ENCODE measurements around the gene WIF1. TPM values are rescaled to one million over a fixed set of nuclear protein-coding genes. Genes with fewer than 3 reads are reported as not detected.

WIF1 gene
- total RNA-seq, 4 donors from 2014 or later = 0.85 TPM; not detected in 3

DNA sequence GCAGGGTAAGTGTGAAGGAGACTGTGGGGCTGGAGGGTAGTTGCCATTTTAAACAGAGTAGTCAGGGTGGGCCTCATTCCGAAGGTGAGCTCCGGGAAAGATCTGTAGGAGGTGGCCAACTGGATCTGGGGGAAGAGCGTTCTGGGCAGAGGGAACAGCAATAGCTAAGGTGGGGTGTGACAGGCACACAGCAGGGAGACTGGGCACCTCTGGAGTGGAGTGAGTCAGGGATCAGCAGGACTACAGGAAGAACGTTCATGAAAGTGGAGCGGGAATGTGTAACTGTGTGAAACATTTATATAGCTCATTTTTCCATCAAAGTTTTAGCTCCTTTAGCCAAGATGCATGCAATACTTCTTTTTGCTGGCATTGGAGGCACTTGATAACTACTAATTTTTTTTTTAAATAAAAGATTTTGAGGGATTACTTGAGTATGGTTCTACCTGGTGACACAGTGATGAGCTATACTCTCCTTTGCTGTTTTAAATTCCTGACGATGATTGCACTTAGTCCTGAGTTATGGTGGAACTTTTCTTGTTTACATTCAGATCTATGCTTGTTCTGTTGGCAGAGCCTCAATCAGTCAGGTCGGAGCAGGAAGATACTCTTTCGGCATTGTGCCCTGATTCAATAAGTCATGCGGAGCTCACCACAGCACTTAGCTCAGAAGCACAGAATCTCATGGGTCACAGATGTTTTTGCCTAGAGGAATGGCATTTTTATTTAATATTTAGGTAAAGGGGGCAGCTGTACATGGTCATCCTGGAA lies 106.4 kb downstream of the WIF1 start:
- Histone ChIP-seq H3K4me3 (no peak overlapping the region), H3K36me3 (no peaks in the 10 kb centered on the region), H3K27me3 (no peaks in the 10 kb centered on the region), H3K4me1 (peaks cover 0 to 9% (median 0%) of the 10 kb centered on the region in 4 donors), H3K27ac (peak overlapping the region in 2 of 4 donors; percentile 17 to 62), H3K9me3 (no peaks in the 10 kb centered on the region)
- DNase-seq = no peak
- no peak for TF ChIP-seq POLR2A (IDR thresholded peaks at IDR 0.05)
- TF ChIP-seq, protein P1, sequence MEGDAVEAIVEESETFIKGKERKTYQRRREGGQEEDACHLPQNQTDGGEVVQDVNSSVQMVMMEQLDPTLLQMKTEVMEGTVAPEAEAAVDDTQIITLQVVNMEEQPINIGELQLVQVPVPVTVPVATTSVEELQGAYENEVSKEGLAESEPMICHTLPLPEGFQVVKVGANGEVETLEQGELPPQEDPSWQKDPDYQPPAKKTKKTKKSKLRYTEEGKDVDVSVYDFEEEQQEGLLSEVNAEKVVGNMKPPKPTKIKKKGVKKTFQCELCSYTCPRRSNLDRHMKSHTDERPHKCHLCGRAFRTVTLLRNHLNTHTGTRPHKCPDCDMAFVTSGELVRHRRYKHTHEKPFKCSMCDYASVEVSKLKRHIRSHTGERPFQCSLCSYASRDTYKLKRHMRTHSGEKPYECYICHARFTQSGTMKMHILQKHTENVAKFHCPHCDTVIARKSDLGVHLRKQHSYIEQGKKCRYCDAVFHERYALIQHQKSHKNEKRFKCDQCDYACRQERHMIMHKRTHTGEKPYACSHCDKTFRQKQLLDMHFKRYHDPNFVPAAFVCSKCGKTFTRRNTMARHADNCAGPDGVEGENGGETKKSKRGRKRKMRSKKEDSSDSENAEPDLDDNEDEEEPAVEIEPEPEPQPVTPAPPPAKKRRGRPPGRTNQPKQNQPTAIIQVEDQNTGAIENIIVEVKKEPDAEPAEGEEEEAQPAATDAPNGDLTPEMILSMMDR (IDR thresholded peaks at IDR 0.05) = no peak

DNA sequence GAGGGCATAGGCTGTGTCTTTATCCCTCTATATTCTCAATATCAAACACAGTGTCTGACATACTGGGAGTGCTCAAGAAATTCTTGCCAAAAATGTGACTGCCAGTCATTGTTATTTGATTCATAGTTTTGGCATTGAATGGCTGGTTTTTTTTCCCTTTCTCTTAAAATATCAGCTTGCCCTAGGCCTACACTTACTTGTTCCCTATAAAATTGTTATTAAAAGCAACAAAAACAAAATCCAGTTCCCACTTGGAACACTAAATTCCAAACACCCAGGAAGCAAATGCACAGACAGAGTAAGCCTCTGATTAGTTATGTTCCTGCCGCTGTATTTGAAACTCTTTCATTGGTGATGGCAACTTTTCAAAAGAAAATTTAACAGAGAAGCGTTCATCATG lies 110.7 kb downstream of the WIF1 start:
- Histone ChIP-seq H3K4me3 (no peak overlapping the region), H3K27me3 (no peaks in the 10 kb centered on the region), H3K4me1 (peaks cover 0 to 9% (median 0%) of the 10 kb centered on the region in 4 donors), H3K36me3 (no peaks in the 10 kb centered on the region), H3K9me3 (no peaks in the 10 kb centered on the region), H3K27ac (no peak overlapping the region)
- no peak for DNase-seq
- no peak for TF ChIP-seq POLR2A (IDR thresholded peaks at IDR 0.05)
- TF ChIP-seq, protein P1 (IDR thresholded peaks at IDR 0.05) = no peak

DNA sequence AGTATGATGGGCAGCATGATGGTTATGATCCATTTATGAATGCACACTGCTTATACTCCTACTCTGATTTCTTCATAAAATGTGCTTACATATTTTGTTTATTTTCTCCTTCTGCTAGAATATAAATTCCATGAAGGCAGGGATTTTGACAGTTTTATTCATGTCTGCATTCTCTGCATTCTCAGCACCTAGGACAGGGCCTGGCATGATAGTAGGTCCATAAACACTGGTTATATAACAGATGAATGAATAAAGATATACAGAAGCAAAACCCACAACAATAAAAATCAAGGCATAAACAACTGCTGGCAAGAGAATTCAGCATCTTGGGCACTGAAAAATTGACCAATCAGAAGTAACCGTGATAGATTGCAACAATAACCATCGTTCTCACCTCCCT lies 115.4 kb downstream of the WIF1 start:
- H3K36me3 ChIP-seq = no peaks in the 10 kb centered on the region
- TF ChIP-seq, protein P1 (IDR thresholded peaks at IDR 0.05) = no peak
- TF ChIP-seq POLR2A (IDR thresholded peaks at IDR 0.05) = no peak
- no peaks in the 10 kb centered on the region for H3K9me3 ChIP-seq
- H3K4me1 ChIP-seq = no peaks in the 10 kb centered on the region
- H3K27me3 ChIP-seq = no peaks in the 10 kb centered on the region
- H3K4me3 ChIP-seq = no peak overlapping the region
- DNase-seq = no peak
- H3K27ac ChIP-seq = no peak overlapping the region

DNA sequence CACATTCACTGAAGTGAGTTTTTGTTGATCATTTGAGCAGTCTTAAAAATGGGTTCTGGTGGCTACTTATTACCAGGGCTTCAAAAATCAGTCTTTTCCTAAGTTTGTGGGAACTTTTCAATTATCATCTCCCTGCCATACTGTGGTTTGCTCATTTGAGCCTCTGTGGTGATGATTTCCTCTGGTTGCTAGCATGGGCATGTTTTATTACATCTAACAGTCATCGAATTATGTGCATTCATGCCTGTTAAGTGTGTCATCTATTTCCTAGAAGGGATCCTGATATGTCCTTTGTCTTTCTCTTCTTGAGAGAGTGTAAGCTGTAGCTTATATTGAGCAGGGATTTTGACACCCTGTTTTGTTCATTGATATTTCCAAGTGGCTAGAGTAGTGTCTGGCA lies 116.8 kb downstream of the WIF1 start:
- no peak for TF ChIP-seq POLR2A (IDR thresholded peaks at IDR 0.05)
- TF ChIP-seq, protein P1 (IDR thresholded peaks at IDR 0.05) = no peak
- Histone ChIP-seq H3K4me3 (no peak overlapping the region), H3K36me3 (no peaks in the 10 kb centered on the region), H3K4me1 (no peaks in the 10 kb centered on the region), H3K27ac (no peak overlapping the region), H3K27me3 (no peaks in the 10 kb centered on the region), H3K9me3 (no peaks in the 10 kb centered on the region)
- no peak for DNase-seq

Small RNAs within 50 kb of the gene (small RNA-seq; reads per million reads assigned to genes)
- gene RNU6-166P = 0 reads per million in 2 donors

Other genes starting within 250 kb of the WIF1 start
- gene LEMD3, start 48.3 kb upstream of the WIF1 start, total RNA-seq = 10 to 100 TPM; 17.9 to 51.7 (median 44.3) TPM
- gene MSRB3, start 157.4 kb upstream of the WIF1 start, total RNA-seq = 10 to 100 TPM in 2 of 4 donors, 1 to 10 TPM in 2; 2.8 to 14.9 (median 9.3) TPM

Measured in Peyer's patch (tissue), 4 donors.